IPS DF 19.7 (cell line): ENCODE data around the gene FURIN.
"Not testable (repeated sequence)": the region's sequence is repeated elsewhere in the genome, so short reads cannot be mapped to it uniquely, and the experiment has no call there.

Source experiments
- DNase-seq: peaks from one replicate; pipeline ENCODE4 v3.0.0-alpha.2; 2013; ENCODE audit warnings: low read depth, low spot score

The FURIN gene

DNA sequence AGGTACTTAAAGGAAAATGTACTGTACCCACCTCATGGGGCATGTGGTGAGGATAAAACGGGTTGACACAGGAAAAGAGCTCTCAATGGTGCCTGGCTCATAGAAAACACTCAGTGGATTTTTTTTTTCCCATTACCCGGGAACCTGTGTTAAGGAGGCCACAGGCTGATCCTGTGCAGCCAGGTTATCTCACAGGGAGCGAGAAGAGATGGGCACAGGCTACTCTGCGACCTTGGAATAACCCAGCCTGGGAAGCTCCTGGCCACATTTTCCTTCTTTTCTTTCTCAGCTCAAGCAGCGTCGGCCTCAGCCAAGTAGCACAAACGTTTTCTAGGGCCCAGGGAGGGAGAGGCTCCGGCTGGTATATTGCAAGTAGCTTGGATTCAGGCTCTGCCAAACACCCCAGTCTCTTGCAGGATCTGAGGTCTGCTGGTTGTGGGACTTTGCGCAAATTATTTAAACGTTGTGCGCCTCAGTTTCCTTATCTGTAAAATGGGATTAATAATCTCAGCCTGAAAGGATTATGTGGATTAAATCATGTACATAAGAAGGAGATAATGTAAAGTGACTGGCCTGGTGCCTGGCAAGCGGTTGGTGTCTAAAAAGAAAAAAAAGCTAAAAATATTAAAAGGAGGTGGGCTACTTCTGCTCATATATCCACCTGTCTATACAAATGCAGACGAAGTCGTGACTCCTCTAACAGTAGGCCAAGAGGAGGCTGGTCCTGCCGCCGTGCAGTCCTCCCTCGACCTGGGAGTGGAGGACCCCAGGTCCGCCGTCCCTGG lies 2.2 kb downstream of the FURIN start:
- DNase-seq = no peak

DNA sequence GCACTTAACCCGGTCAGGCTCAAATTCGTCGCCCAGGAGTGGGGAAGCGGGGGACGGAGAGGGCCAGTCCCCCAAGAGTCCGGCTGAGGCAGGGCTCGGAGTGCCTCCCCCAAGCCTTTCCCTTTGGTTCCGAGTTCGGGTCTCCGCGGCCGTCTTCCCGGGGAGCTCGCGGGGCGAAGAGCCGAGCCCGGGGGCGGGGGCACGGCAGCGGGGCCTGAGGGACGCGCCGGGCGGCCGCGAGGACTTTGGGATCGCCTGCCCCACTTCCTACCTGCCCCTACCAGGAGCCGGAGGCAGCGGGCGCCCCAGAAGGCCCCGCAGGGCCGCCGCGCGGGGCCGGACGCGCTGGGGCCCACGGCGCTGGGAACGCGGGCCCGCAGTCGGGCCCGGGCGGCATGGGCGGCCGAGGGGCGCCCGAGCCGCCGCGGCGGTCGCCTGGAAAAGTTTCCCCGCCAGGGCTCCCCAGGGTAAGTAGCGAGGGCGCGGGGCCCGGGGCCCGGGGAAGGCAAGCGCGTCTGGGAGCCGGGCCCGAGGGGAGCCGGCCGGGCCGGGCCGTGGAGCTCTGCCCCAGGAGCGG lies 2.8 kb downstream of the FURIN start:
- DNase-seq = no peak

DNA sequence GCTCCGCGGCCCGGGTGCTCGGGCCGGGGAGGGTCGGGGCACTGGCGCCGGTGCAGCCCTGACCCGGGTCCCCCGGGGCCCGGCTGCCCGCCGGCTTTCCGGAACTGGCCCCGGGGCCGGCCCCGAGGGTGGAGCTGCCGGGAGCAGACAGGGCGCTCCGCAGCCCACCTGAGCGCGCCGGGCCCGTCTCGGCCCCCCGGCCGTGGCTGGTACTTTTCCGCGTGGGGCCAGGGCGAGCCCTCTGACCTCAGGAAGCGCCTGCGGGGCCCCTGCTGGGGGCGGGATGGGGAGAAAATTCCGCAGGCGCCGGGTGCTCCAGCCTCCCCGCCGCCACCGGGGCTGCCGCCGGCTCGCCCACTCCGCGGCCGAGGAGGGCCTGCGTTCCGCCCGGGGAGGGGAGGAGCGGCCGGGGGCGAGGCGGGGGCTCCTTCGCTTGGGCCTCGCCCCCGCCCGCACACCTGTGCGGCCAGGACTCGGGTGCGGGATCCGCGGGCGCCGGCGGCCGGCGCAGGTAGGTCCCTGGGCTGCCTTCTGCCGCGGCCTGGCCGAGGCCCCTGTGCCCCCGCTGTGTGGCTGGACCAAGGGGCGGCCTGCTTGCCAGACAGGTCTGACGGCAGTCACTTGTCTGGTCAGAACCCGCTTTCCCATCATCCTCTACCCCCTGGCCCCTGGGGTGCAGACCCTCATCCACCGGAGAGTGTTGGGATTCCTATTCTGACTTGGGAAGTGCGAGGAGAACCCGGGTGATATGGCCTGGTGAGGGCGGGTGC lies 3.5 kb downstream of the FURIN start:
- no peak for DNase-seq

DNA sequence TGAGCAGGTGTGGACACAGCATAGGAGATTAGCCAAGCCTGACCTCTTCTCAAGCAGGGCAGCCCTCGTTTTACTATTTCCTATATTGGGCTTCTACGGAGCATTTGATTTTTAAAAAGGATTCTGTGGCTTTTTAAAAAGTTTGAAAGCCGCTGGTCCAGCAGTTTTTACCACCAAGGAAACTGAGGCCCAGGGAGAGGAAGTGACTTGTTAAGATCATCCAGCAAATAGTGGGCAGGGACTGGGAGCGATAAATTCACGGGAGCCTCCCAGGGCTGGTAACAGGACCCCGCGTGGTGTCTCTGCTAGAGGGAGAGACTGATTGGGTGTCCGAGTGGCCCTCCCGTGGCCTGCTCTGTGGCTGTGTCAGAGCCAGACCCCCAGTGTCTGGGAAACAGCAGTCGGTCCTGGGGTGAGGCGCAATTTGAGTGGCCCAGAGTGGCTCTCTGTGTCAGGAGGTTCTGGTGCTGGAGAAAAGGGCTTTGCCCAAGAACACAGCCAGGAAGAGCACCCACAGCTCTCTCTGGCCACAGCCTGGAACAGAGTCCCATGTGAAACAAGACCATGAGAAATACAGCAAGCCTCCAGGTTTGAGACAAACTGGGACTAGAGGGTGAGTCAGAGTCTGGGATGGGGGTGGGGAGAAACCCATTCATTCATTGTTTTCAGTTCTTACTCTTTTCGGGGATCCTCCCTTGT lies 4.2 kb downstream of the FURIN start:
- no peak for DNase-seq

DNA sequence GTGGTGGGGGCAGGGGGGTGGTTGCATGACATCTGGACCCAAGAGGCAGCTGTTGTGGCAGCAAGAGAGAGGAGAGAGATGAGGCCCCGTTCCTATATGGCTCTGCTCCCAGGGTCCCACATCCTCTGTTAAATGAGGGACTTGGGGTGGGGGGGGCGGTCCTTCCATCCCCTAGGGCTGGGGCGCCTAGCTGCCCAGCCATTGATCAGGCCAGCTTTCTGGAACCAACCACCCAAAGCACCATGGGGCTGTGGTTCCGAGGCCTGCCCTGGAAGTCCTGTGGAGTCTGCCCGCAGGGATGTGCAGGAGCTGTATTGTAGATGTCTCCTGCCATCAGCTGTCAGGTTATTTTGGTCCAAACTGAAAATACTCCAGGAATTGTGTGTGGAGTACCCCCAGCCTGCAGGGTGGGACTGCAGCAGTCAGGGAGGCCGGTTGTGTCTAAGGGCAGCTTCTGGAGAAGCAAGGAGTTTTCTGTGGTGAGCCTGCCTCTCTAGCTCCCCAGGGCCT lies 5.2 kb downstream of the FURIN start:
- DNase-seq = no peak

DNA sequence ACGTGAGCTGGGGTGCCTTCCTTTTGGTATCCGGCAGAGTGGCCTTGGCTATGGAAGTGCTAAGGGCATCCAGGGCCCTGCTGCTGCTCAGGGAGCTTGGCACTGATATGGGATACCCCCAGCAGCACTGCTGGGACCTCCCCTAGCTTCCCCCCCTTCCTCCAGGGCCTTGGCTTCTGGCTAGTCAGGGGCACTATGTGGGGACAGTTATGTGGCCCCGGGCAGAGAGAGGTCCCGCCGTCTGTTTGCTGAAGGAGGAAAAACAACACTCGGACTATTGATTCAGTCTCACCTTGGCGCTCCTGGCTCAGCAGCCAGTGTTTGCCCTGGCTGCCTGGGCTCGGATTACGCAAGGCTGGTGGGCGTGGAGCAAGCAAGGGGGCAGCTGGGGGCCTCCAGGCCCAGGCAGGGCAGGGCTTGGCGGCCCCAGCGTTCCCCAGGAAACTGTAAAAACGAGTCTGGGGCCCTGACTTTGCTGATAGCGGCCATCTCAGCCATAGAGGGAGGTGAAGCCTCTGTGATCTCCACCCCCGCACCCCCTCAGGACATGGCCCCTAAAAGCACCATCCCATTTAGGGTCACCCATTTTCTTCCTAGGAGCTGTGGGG lies 5.7 kb downstream of the FURIN start:
- DNase-seq = no peak

DNA sequence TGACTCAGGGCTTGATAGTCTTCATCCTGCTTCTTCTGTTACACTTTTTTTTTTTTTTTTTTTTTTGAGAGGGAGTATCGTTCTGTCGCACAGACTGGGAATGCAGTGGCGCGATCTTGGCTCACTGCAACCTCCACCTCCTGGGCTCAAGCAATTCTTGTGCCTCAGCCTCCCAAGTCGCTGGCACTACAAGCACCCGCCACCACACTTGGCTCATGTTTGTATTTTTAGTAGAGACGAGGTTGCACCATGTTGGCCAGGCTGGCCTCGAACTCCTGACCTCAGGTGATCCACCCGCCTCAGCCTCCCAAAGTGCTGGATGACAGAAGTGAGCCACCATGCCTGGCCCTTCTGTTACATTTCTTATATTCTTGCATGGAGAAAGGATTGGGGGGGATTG lies 6.6 kb downstream of the FURIN start:
- DNase-seq = not testable (repeated sequence)

DNA sequence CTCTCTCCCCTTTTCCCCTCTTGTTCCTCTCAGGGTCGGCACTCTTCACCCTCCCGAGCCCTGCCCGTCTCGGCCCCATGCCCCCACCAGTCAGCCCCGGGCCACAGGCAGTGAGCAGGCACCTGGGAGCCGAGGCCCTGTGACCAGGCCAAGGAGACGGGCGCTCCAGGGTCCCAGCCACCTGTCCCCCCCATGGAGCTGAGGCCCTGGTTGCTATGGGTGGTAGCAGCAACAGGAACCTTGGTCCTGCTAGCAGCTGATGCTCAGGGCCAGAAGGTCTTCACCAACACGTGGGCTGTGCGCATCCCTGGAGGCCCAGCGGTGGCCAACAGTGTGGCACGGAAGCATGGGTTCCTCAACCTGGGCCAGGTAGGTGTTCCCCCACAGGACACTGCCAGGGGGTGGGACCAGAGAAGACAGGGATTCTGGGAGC lies 7.2 kb downstream of the FURIN start:
- DNase-seq = no peak

DNA sequence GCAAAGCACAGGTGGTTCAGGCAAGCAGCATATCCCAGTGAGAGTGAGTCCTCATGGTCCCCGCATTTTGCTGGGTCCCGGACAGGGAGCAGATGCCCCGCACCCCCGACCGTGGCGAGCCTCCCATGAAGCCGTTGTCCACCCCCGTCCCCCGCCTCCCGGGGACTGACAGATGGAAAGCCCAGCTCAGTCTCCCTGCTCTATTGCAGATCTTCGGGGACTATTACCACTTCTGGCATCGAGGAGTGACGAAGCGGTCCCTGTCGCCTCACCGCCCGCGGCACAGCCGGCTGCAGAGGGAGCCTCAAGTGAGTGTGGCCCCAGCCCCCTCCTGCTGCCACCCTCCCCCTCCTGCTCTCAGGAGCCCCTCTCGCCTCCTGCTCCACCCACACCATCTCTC lies 7.7 kb downstream of the FURIN start:
- no peak for DNase-seq

DNA sequence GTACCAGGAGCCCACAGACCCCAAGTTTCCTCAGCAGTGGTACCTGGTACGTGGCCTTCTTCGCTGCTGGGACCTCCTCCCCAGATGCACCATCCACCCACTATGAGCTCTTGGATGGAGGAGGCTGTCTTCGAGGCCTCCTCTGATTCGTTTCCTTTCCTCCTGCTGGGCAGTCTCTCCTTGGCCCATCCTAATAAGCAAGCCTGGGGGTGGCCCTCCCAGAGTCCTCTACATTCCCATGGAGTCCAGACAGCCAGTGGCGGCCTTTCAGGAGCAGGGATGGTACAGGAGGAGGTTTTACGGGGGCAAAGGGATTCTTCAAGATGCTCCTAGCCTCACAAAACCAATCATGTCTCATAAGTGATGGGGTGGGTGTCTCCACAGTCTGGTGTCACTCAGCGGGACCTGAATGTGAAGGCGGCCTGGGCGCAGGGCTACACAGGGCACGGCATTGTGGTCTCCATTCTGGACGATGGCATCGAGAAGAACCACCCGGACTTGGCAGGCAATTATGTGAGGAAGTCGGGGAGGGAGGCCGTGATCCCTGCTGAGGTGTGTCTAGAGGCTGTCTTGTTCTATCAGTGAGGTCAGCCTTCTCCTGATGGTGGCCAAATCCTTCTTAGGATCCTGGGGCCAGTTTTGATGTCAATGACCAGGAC lies 8.3 kb downstream of the FURIN start:
- DNase-seq = no peak

DNA sequence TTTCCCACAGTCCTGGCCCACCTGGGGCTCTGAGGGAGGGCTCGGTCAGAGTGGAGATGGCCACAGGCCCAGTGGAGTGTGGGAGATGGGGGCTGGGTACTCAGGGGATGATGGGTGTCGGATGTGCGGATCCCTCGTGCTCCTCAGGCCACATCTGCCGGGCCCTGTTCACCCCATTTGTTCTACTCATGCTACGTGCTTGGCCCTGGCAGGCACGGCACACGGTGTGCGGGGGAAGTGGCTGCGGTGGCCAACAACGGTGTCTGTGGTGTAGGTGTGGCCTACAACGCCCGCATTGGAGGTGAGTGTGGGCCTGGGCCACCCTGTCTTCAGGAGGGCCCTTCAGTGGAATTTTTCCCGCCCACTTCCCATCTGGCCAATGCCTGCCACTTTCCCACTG lies 8.9 kb downstream of the FURIN start:
- no peak for DNase-seq

DNA sequence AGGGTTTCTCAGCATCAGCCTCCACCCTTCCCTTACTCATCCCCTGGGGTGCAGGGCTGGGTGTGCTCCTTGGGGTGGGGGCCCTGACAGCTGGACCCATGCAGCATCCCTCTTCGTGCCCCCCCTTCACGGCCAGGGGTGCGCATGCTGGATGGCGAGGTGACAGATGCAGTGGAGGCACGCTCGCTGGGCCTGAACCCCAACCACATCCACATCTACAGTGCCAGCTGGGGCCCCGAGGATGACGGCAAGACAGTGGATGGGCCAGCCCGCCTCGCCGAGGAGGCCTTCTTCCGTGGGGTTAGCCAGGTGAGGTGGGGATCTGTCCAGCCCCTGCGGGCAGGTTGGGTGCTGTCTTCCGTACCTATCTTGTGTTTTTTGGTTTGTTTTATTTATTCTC lies 9.6 kb downstream of the FURIN start:
- DNase-seq = no peak

DNA sequence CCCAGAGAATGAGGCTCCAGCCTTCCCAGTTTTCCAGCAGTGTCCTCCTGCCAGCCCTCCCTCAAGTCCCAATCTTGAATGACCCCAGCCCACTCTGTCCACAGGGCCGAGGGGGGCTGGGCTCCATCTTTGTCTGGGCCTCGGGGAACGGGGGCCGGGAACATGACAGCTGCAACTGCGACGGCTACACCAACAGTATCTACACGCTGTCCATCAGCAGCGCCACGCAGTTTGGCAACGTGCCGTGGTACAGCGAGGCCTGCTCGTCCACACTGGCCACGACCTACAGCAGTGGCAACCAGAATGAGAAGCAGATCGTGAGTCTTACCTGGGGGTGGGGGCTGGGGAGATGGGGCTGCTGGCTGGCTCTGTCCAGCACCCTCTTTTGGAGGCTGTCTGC lies 10.3 kb downstream of the FURIN start:
- no peak for DNase-seq

DNA sequence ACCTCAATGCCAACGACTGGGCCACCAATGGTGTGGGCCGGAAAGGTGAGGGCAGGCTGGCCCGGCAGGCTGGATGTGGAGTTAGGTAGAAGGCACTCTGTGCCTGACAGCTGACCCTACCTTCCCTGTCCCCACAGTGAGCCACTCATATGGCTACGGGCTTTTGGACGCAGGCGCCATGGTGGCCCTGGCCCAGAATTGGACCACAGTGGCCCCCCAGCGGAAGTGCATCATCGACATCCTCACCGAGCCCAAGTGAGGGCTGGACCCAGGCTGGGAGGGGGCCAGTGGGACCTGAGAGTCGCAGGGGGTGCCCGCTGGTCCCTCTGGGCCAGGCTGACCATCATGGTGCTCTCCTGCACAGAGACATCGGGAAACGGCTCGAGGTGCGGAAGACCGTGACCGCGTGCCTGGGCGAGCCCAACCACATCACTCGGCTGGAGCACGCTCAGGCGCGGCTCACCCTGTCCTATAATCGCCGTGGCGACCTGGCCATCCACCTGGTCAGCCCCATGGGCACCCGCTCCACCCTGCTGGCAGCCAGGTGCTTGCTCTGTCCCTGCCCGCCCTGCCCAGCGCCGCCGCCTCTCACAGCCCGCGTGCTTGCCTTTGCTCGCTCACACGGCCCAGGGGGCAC lies 11.5 kb downstream of the FURIN start:
- no peak for DNase-seq

DNA sequence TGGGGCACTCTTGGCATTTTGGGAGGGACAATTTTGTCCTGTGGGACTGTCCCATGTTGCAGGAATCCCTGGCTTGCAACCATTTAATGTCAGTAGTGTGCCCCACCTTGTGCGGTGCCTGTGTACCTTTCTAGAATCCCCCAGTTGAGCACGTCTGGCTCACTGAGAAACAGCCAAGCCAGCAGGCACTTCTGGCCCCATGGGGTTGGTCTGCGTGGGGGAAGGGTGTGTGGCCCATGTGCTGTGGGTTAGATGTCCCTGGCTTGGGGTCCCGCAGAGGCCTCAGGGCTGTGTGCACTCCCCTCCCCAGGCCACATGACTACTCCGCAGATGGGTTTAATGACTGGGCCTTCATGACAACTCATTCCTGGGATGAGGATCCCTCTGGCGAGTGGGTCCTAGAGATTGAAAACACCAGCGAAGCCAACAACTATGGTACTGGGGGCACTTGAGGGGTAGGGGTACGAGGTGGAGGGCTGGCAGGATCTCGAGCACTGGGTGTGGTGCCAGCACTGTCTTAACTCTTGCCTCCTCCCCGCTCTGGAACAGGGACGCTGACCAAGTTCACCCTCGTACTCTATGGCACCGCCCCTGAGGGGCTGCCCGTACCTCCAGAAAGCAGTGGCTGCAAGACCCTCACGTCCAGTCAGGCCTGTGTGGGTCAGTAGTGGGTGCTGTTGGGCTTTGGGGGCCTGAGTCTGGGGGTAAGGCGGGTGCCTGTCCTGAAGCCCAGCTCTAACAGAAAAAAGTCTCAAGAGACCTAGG lies 12.2 kb downstream of the FURIN start:
- DNase-seq = no peak

DNA sequence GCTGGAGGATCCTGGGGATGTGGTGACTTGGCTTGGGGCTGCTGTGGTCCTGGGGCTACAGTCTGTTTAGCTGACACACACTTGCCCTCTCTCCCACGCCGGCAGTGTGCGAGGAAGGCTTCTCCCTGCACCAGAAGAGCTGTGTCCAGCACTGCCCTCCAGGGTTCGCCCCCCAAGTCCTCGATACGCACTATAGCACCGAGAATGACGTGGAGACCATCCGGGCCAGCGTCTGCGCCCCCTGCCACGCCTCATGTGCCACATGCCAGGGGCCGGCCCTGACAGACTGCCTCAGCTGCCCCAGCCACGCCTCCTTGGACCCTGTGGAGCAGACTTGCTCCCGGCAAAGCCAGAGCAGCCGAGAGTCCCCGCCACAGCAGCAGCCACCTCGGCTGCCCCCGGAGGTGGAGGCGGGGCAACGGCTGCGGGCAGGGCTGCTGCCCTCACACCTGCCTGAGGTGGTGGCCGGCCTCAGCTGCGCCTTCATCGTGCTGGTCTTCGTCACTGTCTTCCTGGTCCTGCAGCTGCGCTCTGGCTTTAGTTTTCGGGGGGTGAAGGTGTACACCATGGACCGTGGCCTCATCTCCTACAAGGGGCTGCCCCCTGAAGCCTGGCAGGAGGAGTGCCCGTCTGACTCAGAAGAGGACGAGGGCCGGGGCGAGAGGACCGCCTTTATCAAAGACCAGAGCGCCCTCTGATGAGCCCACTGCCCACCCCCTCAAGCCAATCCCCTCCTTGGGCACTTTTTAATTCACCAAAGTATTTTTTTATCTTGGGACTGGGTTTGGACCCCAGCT lies 13.0 kb downstream of the FURIN start:
- DNase-seq = no peak

DNA sequence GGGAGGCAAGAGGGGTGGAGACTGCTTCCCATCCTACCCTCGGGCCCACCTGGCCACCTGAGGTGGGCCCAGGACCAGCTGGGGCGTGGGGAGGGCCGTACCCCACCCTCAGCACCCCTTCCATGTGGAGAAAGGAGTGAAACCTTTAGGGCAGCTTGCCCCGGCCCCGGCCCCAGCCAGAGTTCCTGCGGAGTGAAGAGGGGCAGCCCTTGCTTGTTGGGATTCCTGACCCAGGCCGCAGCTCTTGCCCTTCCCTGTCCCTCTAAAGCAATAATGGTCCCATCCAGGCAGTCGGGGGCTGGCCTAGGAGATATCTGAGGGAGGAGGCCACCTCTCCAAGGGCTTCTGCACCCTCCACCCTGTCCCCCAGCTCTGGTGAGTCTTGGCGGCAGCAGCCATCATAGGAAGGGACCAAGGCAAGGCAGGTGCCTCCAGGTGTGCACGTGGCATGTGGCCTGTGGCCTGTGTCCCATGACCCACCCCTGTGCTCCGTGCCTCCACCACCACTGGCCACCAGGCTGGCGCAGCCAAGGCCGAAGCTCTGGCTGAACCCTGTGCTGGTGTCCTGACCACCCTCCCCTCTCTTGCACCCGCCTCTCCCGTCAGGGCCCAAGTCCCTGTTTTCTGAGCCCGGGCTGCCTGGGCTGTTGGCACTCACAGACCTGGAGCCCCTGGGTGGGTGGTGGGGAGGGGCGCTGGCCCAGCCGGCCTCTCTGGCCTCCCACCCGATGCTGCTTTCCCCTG lies 13.8 kb downstream of the FURIN start:
- no peak for DNase-seq
